ENCODE data around the gene OPCML.

GRCh38 chr11:133526790-133527189 is 5.5 kb downstream of the OPCML start:
- TF ChIP-seq EP300 (IDR thresholded peaks at IDR 0.05) (no peak), CTCF (IDR thresholded peaks at IDR 0.05) (no peak), POLR2AphosphoS5 (IDR thresholded peaks at IDR 0.05) (no peak)

Measured in esophagus muscularis mucosa (tissue), 4 donors.